Heart left ventricle (tissue), 16 donors: Measurements from ENCODE around the gene FUT8. TPM values are rescaled to one million over a fixed set of nuclear protein-coding genes. Genes with fewer than 3 reads are reported as not detected.

ENCODE experiments used
- ATAC-seq, 4 donors: fragments of 200-7000 bp; cut with Tn5 transposase; one replicate each; pipeline ENCODE4 v1.9.1; 2020 to 2022; ENCODE audit warnings: moderate library complexity in 4 of 4, mild to moderate bottlenecking in 3 of 4, moderate number of reproducible peaks in 1 of 4
- DNase-seq, 5 donors: peaks; one replicate each; pipeline ENCODE4 v3.0.0-alpha.2; 2020
- H3K27ac ChIP-seq, 12 donors: fragments of 200-600 bp; sonication (generic) in 4 of 12; one replicate each; pipeline versions ENCODE4 v1.5.0 to v1.8.0; 2016 to 2022; ENCODE audit warnings: mild to moderate bottlenecking in 2 of 12
- H3K27me3 ChIP-seq, 9 donors: fragments of 200-600 bp; sonication (generic) in 2 of 9; one replicate each; pipeline versions ENCODE4 v1.5.1 to v1.8.0; 2016 to 2022; ENCODE audit warnings: mild to moderate bottlenecking in 3 of 9
- H3K36me3 ChIP-seq, 9 donors: fragments of 200-600 bp; sonication (generic) in 2 of 9; one replicate each; pipeline versions ENCODE4 v1.5.0 to v1.8.0; 2018 to 2022; ENCODE audit warnings: mild to moderate bottlenecking in 2 of 9
- H3K4me1 ChIP-seq, 12 donors: fragments of 200-600 bp; sonication (generic) in 4 of 12; one replicate each; pipeline versions ENCODE4 v1.5.0 to v1.8.0; 2016 to 2022; ENCODE audit warnings: mild to moderate bottlenecking in 3 of 12
- H3K4me3 ChIP-seq, 12 donors: fragments of 200-600 bp; sonication (generic) in 4 of 12; one replicate each; pipeline versions ENCODE4 v1.5.0 to v1.8.0; 2017 to 2022; ENCODE audit warnings: mild to moderate bottlenecking in 9 of 12, moderate library complexity in 4 of 12
- H3K9me3 ChIP-seq, 12 donors: fragments of 200-600 bp; sonication (generic) in 4 of 12; one replicate each; pipeline versions ENCODE4 v1.5.0 to v1.8.0; 2016 to 2022; ENCODE audit warnings: mild to moderate bottlenecking in 1 of 12
- CTCF ChIP-seq, 12 donors: fragments of 200-600 bp; sonication (generic) in 4 of 12; IDR thresholded peaks; one replicate each; pipeline versions ENCODE4 v1.5.0 to v1.8.0; 2018 to 2022; ENCODE audit warnings: antibody characterized with exemption in 12 of 12, mild to moderate bottlenecking in 5 of 12
- POLR2A ChIP-seq, 2 donors: fragments of 450-650 bp; IDR thresholded peaks; one replicate each; pipeline ENCODE4 v1.6.1; 2017; ENCODE audit warnings: antibody characterized with exemption in 2 of 2, mild to moderate bottlenecking in 2 of 2, moderate library complexity in 2 of 2
- WGBS, 4 donors: extraction: QIAGEN DNeasy Blood & Tissue Kit in 2 of 4; methylation state at CpG; one replicate each; pipeline versions ENCODE4 v1.1.5 to v1.1.7; 2013 to 2018; 5-methylcytosine and 5-hydroxymethylcytosine counted together
- intact Hi-C, 10 donors: fragments of 100-400 bp; cut with DNase I; formaldehyde crosslinking; loops; one replicate each; pipeline versions ENCODE4 v1.11.1 to v1.14.2; 2022
- polyA plus RNA-seq, 2 donors: library from polyadenylated mRNA; stranded (reverse); fragments of 200-250 nt; gene quantifications; one replicate each; pipeline ENCODE4 v1.2.3, GENCODE V29; 2013
- total RNA-seq, 9 donors: library from RNA; depleted of rRNA in 2 of 9; stranded (reverse); fragments of >200 nt in 2 of 9; fragmentation: NEBNext Ultra II Directional in 3 of 9; extraction: Animal tissue kit (Norgen Biotek cat#: 25700) in 3 of 9; gene quantifications; one replicate each; pipeline versions ENCODE4 v1.1.0 to v1.2.4, GENCODE V29; 2016 to 2023
- donor health status: ischemic (EF 13 %, LVEDD 7.1; RV severe dilation, severe dysfunction).
- donor health status: healthy with polysubstance abuse.
- donor health status: DM: no; HTN: yes; CAD: no.
- donor health status: DM: no; HTN: no; CAD: no.
- donor health status: ischemic (EF 25% LVEDD 6.9; RV normal size, moderate dysfunction).
- donor health status: ischemic (EF 25% LVEDD 5.7; RV mildly dilated, moderate dysfunction).
- donor health status: healthy.
- donor health status: DM: yes; HTN: yes; CAD: no.
- donor health status: ischemic (EF 35%, LVEDD 5.7; RV mildly dilated, moderate dysfunction).
- donor health status: nonischemic (EF 11% LVEDD 7.7; RV severe dilation, severe dysfunction).
- donor health status: DM: yes; HTN: yes; CAD: no.
- donor health status: PGD.
- donor health status: ischemic (EF 29% LVEDD 5.4; RV normal size, mild dysfunction).
- donor health status: nonischemic (EF 23%, LVEDD 6.1; RV moderate dilation, normal function).

The FUT8 gene
- total and polyA plus RNA-seq, 11 donors = 2.8 to 17.3 (median 11.2) TPM

- Histone ChIP-seq H3K27ac (no peak overlapping the region), H3K27me3 (no peaks in the 10 kb centered on the region), H3K9me3 (peaks cover 0 to 7% (median 0%) of the 10 kb centered on the region in 12 donors), H3K36me3 (peaks cover 0 to 33% (median 5%) of the 10 kb centered on the region in 9 donors), H3K4me1 (no peaks in the 10 kb centered on the region), H3K4me3 (no peak overlapping the region)
- TF ChIP-seq CTCF (IDR thresholded peaks at IDR 0.05) (no peak), POLR2A (IDR thresholded peaks at IDR 0.05) (no peak)
- DNase-seq (no peak), ATAC-seq (no peak)
- intact Hi-C loops = no loop called here
- 94 to 97% (median 95%) methylated on average over 3 of the region's 3 CpGs for WGBS, 4 donors
Observed at GRCh38 chr14:65728604-65729003, 316.1 kb downstream of the FUT8 start.

- no peak for ATAC-seq
- TF ChIP-seq POLR2A (IDR thresholded peaks at IDR 0.05) (no peak), CTCF (IDR thresholded peaks at IDR 0.05) (no peak)
- no peak overlapping the region for H3K4me3 ChIP-seq
- intact Hi-C loops = no loop called here
- H3K4me1 ChIP-seq = no peaks in the 10 kb centered on the region
- H3K36me3 ChIP-seq = peaks cover 0 to 28% (median 6%) of the 10 kb centered on the region in 9 donors
- no peaks in the 10 kb centered on the region for H3K27me3 ChIP-seq
- DNase-seq = no peak
- peaks cover 0 to 7% (median 0%) of the 10 kb centered on the region in 12 donors for H3K9me3 ChIP-seq
- H3K27ac ChIP-seq = no peak overlapping the region
- WGBS, 4 donors = 95 to 99% (median 97%) methylated on average over 5 of the region's 5 CpGs
Observed at GRCh38 chr14:65729566-65729965, 317.0 kb downstream of the FUT8 start.

GRCh38 chr14:65731933-65732506 lies 319.5 kb downstream of the FUT8 start:
- Histone ChIP-seq H3K27me3 (no peaks in the 10 kb centered on the region), H3K4me3 (no peak overlapping the region), H3K36me3 (peaks cover 0 to 23% (median 6%) of the 10 kb centered on the region in 9 donors), H3K4me1 (no peaks in the 10 kb centered on the region), H3K27ac (no peak overlapping the region), H3K9me3 (peaks cover 0 to 7% (median 0%) of the 10 kb centered on the region in 12 donors)
- DNase-seq = no peak
- no peak for ATAC-seq
- TF ChIP-seq CTCF (IDR thresholded peaks at IDR 0.05) (no peak), POLR2A (IDR thresholded peaks at IDR 0.05) (no peak)
- intact Hi-C loops = no loop called here
- 88 to 95% (median 90%) methylated on average over 2 of the region's 2 CpGs for WGBS, 4 donors

- no peak for TF ChIP-seq POLR2A (IDR thresholded peaks at IDR 0.05)
- TF ChIP-seq CTCF (IDR thresholded peaks at IDR 0.05) = no peak
- WGBS, 4 donors = 81 to 95% (median 89%) methylated on average over 4 of the region's 4 CpGs
Observed at GRCh38 chr14:65738339-65738738, 325.8 kb downstream of the FUT8 start.

More at GRCh38 chr14:65738339-65738738, 325.8 kb downstream of the FUT8 start:
- no peaks in the 10 kb centered on the region for H3K27me3 ChIP-seq
- no peaks in the 10 kb centered on the region for H3K4me1 ChIP-seq
- no peak for DNase-seq
- no peaks in the 10 kb centered on the region for H3K9me3 ChIP-seq
- H3K4me3 ChIP-seq = no peak overlapping the region
- no peak for ATAC-seq
- intact Hi-C loops = no loop called here
- peaks cover 0 to 24% (median 6%) of the 10 kb centered on the region in 9 donors for H3K36me3 ChIP-seq
- H3K27ac ChIP-seq = no peak overlapping the region
